HG03095 (cell line): ENCODE measurements around the gene SETX.

Source experiments
- ATAC-seq: cut with Tn5 transposase; IDR thresholded peaks from one replicate; pipeline ENCODE4 v1.9.1; 2021; ENCODE audit warnings: moderate library complexity; ENCODE audit not compliant: unreplicated experiment

Gene SETX

DNA sequence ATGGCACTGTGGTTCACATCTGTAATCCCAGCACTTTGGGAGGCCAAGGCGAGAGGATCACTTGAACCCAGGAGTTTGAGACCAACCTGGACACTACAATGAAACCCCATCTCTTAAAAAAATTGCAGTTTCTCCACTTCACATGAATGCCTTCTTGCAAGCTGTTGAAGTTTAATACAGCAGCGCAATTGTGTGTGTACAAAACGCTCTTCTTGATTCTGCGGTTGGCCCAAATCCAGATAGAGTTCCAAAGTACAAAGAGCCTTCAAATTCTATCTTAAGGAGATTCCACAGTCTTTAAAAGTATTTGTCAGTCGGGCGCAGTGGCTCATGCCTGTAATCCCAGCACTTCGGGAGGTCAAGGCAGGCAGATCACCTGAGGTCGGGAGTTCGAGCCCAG is 9.3 kb upstream of the SETX start:
- ATAC-seq, result no peak

DNA sequence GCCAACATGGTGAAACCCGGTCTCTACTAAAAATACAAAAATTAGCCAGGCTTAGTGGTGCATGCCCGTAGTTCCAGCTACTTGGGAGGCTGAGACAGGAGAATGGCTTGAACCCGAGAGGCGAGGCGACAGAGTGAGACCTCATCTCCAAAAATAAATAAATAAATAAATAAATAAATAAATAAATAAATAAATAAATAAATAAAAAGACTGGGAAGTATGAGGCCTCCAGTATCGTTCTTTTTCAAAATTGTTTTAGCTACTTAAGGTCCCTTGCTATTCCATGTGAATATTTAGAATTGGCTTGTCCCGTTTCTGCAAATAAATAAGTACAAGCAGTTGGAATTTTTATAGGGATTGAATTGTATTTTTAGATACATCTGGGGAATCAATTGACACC is 3.0 kb upstream of the SETX start:
- ATAC-seq, result no peak

DNA sequence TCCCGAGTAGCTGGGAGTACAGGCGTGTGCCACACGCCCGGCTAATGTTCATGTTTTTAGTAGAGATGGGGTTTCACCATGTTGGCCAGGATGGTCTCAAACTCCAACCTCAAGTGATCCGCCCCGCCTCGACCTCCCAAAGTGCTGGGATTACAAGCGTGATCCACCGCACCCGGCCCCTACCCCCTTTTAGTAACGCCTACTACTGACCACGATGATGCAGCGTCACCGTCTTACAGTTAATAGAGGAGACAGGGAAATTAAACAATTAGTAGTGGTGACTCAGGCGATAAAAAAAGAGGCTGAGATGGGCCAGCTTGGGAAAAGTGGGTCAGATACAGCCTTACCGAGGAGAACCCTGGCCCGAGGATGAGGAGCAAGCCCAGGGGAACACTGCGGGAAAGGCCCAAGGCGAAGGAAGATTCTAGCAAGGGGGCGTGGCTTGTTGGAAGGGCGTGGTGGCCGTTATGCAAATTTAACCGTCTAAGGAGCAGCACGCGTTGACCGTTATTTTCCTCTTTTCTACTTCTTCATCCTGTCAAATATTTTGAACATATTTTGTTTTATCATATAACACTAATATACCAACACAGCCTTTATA is 1.6 kb upstream of the SETX start:
- no peak for ATAC-seq

DNA sequence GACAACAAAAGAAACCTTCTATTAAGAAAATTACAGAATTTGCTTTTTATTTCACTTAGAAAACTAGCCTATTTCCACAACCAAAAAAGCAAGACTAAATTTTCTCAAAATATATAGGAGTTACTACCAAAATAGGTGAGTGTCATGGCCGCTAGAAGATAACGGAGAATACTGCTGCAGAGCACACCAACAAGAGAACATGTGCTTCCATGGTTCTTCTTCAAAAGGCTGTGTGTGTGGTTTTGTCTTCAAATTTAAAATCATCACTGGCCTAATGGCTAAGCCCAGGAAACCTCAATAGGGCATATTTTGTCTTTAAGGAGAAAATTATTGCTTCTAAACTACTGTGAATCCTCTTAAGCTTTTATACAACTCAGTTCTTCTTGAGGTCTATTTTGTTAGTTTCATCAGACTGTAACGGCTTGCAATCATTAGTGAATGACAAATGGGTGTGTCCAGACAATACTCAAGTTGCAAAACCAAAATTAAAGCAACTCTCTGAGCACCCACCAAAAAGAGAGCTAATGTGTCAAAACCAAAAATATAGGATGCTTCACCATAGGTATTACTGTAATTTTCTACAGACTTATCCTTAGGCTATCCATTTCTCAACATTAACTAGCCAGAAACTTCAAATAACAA is 3.3 kb downstream of the SETX start:
- no peak for ATAC-seq

DNA sequence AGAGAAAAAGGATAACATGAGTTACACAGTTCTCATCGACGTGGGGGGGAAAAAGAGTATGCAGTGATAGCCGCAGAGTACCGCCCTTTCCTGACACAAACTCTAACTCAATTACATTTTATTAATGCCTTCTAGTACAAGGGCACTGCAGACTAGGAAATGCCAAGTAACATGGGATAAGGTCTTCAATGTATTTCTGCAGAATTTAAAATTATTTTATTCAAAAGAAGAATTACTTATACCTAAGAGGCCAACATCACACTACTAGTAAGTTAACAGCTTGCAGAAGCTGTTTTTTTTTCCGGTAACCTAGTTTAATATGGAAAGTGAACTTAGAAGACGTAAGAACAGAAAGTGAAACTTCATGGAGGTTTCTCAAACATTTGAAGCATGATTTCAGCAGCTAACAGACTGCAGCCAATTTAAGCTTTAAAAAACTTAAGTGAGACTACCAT is 3.9 kb downstream of the SETX start:
- no peak for ATAC-seq

DNA sequence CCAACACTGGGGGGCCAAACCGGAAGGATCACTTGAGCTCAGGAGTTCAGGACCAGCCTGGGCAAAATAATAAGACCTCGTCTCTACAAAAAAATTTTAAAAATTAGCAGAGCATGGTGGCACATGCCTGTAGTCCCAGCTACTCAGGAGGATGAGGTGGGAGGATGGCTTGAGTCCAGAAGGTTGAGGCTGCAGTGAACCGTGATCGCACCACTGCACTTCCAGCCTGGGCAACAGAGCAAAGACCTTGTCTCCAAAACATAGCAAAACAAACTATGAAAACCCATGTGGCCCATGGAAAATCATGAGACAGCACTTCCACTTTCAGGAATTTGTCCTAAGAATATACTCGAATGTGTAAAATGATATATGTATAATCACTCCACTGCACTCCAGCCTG is 6.1 kb downstream of the SETX start:
- ATAC-seq, result no peak

DNA sequence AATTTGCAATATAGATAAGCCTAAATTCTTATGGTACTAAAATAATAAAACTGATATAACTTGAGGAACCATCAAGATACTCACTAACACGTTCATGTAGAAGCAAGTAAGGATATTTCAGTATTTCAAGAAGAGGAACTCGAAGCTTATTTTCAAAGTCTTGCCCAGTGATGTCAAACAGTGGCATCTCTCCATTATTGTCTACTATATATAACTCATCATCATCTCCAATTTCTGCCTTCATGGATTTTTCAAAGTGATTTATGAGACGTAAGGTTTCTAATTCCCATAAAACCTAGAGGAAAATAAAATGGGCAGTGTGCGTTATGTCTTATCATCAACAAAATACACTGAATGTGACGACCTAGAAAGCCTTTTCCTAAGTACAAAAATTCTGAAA is 8.6 kb downstream of the SETX start:
- ATAC-seq, result no peak

DNA sequence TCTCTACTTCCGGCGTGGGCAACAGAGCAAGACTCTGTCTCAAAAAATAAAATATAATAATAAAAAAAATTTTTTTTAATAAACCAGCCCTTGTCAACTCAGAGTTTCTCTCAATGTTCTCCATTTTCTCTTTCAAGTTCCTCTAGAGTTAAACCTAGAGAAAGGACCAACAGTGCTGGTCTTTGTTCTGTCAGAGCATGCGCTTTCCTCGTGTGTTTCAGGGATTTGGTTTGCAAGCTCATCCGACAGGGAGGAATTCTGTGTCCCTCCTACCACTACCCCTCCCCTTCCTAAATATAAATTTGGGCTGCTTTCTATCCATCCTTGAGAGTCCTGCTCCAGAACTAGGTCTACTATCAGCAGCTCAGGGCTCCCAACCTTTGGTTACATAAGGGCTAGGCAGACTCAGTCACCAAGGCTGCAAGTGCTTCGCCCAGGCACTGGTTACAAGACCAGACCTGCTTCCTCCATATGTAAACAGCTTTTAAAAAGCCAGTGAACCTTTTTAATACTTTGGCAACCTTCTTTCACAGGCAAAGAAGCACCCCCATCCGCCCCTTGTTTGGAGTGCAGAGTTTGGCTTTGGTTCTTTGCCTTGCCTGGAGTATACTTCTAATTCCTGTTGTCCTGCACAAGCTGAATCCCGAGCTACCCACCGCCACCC is 13.5 kb downstream of the SETX start:
- no peak for ATAC-seq

DNA sequence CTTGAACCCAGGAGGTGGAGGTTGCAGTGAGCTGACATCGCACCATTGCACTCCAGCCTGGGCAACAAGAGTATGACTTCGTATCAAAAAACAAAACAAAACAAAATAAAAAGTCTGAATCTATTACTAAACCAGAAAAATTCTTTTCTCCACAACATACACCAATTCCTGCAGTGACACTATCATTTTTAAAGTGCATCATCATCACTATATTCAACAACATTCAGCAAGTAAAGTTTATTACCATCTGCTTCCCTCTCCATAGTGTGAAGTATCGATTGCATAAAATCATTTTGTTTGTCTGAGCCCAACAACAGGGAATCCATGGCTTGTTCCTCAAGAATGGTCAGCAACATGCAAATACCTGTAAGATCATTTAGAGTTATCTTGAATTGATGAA is 20.4 kb downstream of the SETX start:
- no peak for ATAC-seq

DNA sequence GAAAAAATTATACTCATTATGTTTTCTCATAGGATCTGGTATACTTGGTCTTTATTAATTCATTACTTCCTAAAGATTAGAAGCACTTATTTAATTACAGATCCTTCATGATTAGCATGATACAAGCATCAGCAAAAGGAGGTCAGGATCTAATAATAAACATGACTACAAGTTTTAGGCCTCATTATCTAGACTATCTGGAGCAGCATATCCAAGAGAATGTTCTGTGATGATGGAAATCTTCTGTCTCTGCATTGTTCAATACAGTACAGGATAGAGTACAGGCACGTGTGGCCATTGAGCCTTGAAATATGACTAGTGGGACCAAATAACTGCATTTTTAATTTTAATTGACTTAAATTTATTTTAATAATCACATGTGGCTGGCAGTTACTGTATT is 21.2 kb downstream of the SETX start:
- no peak for ATAC-seq

DNA sequence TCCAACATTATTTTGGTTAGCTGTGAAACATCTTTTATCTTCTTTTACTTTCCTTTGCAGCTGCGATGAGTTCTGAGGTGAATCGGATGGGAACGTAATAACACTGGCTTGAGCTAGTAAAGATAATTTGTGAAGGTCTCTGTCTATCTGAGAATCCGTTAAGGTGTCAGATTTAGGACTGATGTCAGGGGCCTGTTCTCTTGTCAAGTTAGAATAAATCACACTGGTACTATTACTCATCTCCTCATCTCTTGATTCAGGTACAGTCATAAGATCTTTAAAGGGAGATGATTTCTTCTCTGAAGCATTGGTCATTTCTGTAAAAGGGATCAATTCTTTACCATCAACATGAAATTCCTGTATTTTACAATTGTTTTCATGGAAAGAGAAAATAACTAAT is 26.2 kb downstream of the SETX start:
- ATAC-seq, result no peak

DNA sequence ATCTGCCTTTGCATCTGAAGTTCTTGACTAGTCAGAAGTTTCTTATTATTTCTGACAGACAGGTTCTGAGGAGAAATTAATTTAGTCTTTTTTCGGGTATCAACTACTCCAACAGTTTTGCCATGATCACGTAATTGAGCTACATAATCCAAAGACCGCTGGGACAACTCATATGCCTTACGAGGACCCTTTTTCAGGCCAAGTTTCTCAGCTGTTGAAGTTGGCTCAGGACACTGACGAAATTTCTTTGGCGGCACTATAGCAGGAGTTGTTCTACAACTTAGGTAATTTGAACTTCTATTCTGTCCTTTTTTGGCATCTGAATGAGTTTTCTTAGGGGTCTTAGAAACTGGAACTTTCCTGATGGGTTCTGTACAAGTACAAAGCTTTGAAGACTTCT is 27.2 kb downstream of the SETX start:
- ATAC-seq, result no peak

DNA sequence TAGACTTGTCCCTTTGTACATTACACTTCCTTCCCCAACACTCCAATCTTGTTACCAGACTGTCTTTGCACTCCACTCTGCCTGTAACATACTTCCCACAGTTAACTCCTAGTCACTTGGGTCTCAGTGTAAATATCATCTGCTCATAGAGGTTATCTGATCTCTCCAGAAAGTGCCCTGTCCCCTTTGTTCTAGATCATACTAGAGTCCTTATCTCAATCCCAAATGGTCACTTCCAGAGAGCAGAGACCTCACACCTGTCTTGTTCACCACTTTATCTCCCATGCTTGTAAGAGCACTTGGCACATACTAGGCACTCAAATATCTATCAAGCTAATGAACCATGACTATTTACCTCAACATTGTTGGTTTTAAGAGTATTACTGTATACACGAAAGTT is 30.4 kb downstream of the SETX start:
- ATAC-seq, result no peak

DNA sequence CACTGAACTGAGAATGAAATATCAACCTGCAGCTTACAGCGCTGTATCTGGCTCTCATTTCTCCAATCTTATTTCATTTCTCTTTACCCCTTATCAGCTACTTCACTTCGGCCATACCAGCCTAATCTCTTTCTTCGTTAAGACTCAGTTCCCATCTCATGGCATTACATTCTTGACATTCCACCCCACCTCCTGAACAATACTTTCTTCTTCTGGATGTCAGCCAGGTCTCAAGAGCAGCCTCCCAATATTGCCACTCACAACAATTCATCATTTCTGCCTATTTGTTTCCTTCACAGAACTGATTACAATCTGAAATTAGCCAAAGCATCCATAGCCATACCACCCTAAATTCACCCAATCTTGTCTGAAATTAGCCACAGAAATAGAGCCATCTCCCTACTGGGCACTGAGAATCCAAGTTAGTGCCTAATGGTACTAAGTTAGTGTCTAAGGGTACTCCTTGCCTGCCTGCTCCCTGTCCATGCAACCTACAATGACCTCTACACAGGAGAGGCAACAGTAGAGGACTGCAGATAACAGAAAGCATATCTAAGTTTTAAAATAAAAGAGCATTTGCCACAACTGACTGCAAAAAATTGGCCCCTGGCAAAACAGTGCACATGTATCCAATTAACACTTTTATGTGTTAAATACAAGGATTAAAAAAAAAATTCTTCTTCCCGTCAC is 35.2 kb downstream of the SETX start:
- ATAC-seq, result no peak

DNA sequence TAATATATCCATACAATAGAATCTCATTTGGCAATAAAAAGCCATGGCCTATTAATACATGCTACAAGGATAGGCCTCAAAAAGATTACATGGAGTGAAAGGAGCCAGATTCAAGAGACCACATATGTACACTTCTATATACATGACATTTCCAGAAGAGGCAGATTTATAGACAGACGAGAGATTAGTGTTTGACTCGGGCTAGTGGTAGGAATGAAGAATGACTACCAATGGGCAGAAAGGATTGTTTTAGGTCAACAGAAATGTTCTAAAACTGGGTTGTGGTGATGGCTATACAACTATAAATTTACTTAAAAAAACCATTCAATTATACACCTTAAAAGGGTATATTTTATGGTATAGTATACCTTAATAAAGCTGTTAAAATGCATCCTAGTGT is 41.9 kb downstream of the SETX start:
- ATAC-seq, result no peak

DNA sequence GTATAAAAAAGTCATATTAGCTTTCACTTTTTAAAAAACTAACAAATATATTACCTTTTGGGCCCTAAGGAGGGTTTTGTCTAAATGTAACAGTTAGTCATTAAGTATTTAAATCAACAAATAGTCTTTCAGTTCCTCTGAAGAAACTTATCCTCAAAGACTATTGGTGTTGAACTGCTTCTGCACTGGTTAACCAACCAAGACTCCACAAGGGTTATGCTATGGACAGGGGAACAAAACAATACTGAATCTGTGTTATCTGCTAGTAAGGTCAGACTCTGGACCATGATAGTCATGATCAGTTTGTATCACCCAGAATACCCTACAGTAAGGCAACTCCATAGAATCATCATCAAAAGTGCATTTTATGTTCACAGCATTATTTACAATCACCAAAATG is 42.4 kb downstream of the SETX start:
- no peak for ATAC-seq

DNA sequence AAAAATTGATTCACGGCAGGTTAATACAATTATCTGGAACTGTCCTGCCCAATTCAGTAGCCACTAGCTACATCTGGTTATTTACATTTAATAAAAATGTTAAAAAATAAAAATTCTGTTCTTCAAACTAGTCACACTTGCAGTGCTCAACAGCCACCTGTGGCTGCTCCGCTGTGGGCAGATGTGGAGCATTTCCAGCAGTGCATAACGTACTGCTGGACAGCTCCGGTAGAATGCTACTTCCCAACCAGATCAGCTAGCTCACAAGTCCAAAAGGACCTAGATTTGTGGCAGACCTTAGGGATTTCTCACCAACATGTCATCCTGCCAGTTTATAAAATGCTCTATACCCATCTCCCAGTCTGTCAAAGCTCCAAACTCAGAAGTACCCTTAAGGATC is 42.8 kb downstream of the SETX start:
- ATAC-seq, result no peak

DNA sequence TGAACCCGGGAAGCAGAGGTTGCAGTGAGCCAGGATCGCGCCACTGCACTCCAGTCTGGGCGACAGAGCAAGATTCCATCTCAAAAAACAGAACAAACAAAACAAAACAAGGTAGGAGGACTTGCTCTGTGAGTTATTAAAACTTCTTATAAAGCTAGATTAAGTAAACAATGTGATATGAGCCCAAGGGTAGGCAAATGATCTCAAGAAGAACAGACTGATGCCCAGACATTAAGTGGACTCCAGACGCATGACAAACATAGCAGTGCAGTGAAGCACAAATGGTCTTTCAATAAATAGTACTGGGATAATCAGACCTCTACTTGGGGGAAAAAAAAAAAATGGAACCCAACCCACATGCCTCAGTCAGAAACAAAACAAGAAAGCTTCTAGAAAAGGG is 45.7 kb downstream of the SETX start:
- no peak for ATAC-seq

DNA sequence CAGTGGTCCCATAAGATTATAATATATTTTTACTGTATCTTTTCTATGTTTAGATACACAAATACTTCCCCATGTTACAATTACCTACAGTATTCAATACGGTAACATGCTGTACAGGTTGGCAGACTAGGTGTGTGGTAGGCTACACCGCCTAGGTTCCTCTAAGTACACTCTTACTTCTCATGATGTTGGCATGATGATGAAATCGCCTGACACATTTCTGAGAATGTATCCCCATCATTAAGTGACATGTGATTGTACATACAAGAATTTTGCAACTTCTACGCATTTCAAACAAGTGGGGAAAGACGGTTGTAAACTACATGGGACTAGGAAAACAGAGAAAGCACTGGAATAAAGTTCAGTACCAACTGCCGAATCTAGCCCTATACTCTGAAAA is 53.3 kb downstream of the SETX start:
- no peak for ATAC-seq

DNA sequence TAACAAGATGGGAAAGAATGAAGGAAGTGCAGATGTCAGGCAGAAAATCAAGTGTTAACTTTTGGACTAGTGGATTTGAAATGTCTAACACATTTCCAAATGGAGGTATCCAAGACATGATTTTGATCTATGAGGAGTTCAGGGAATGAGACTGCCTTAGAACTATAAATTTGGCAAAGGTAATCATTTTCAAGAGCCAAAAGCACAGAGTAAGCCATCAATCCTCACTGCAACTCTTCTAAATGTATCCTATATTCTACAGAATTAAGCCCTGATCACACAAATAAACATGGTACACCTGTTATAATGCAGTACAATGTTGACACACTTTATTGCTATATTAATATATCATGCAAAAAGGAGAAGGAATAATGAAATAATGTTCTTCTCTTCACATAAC is 55.6 kb downstream of the SETX start:
- no peak for ATAC-seq

DNA sequence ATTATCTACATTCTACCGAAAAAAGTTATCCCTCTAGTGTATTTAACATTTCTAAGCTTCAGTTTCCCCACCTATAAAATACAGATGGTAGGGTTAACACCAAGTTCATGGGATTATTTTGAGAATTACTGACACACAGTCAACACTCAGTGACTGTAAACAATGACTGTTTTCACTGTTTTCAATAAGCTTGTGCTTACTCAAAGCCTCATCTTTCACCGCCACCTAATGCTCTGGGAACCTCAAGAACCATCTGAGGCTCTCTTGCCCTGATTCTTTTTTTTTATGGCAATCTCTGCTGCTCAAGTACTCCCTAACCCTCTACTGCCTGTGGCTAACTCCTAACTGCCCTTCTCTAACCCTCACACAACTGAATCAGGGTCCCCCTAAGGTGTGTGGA is 59.6 kb downstream of the SETX start:
- no peak for ATAC-seq

DNA sequence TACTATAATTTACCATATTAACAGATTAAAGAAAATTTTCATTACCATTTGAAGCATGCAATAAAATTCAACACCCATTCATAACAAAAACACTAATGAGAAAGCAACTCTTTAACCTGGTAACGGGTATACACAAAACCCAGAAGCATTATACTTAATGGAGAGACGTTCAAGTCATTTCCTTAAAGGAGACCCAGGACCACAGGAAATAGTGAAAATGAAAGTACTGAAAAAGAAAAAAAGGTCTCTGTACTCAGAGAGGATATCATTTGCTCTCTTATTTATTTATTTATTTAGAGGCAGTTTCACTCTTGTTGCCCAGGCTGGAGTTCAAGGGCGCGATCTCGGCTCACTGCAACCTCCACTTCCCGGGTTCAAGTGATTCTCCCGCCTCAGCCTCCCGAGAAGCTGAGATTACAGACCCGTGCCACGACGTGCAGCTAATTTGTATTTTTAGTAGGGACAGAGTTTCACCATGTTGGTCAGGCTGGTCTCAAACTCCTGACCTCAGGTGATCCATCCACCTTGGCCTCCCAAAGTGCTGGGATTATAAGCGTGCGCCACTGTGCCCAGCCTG is 61.6 kb downstream of the SETX start:
- ATAC-seq, result no peak
